HUDEP-2 (cell line): Measurements from ENCODE around the gene KISS1.

Experiments used
- DNase-seq, 76 experiments: peaks; one replicate each; lab custom pipeline; 2025; ENCODE audit not compliant: unreplicated experiment in 76 of 76; lab: John Stamatoyannopoulos, UW

The KISS1 gene

GRCh38 chr1:204142032-204142974, 54.0 kb downstream of the KISS1 start:
- DNase-seq = no peak

- DNase-seq = no peak
Observed at GRCh38 chr1:204141131-204141530, 55.2 kb downstream of the KISS1 start.
